Parathyroid adenoma (tissue), 2 donors: ENCODE data around the gene NUP188.
"Not testable (repeated sequence)": the region's sequence is repeated elsewhere in the genome, so short reads cannot be mapped to it uniquely, and the experiment has no call there.

Experiments
- H2AFZ ChIP-seq: fragments of 300-600 bp; sonication (generic); one replicate; pipeline ENCODE4 v1.7.0; 2017; ENCODE audit warnings: antibody characterized with exemption, mild to moderate bottlenecking
- H3K27ac ChIP-seq: fragments of 300-600 bp; sonication (generic); one replicate; pipeline ENCODE4 v1.7.0; 2017
- H3K27me3 ChIP-seq: fragments of 300-600 bp; sonication (generic); one replicate; pipeline ENCODE4 v1.7.0; 2017; ENCODE audit warnings: low read length; ENCODE audit not compliant: control insufficient read depth, insufficient read depth
- H3K36me3 ChIP-seq: fragments of 300-600 bp; sonication (generic); one replicate; pipeline ENCODE4 v1.7.0; 2017; ENCODE audit warnings: low read length; ENCODE audit not compliant: control insufficient read depth, insufficient read depth
- H3K4me1 ChIP-seq: fragments of 300-600 bp; sonication (generic); one replicate; pipeline ENCODE4 v1.7.0; 2017; ENCODE audit warnings: control low read depth
- H3K4me2 ChIP-seq: fragments of 300-600 bp; sonication (generic); one replicate; pipeline ENCODE4 v1.7.0; 2017; ENCODE audit warnings: low read length
- H3K4me3 ChIP-seq: fragments of 300-600 bp; sonication (generic); one replicate; pipeline ENCODE4 v1.7.0; 2017; ENCODE audit warnings: low read depth, low read length
- H3K79me2 ChIP-seq: fragments of 300-600 bp; sonication (generic); one replicate; pipeline ENCODE4 v1.7.0; 2017; ENCODE audit warnings: control low read depth
- H3K9ac ChIP-seq: fragments of 300-600 bp; sonication (generic); one replicate; pipeline ENCODE4 v1.7.0; 2017; ENCODE audit warnings: mild to moderate bottlenecking
- H3K9me3 ChIP-seq: fragments of 300-600 bp; sonication (generic); one replicate; pipeline ENCODE4 v1.7.0; 2017; ENCODE audit warnings: low read length; ENCODE audit not compliant: control insufficient read depth
- TF ChIP-seq, protein P1 (sequence below): fragments of 300-600 bp; sonication (generic); IDR thresholded peaks from one replicate; pipeline ENCODE4 v1.7.0; 2017; ENCODE audit warnings: antibody characterized with exemption, mild to moderate bottlenecking
- donor health status: primary hyperparathyroidism.

NUP188 gene

DNA sequence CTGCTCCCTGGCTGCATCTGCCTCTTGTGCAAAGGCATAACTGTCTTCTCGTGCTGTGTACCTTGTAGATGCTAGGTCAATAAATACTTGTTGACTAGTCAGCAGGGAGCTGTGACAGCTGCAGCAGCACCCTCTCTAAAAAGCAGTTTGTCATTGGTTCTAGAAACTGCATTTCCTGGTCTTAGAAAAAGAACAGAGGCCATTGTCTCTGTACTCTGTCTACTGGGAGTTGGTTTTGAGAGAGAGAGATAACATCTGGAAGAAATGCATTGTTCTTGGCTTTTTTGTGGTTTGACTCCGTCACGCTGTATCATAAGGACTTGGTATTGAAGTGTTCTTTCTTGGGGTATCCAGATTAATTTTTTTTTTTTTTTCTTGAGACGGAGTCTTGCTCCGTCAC is 48.3 kb downstream of the NUP188 start:
- Histone ChIP-seq H3K27ac (no peak overlapping the region), H3K9me3 (no peaks in the 10 kb centered on the region), H3K9ac (no peak overlapping the region), H3K79me2 (no peaks in the 10 kb centered on the region), H3K27me3 (no peaks in the 10 kb centered on the region), H3K4me2 (no peak overlapping the region), H3K36me3 (no peaks in the 10 kb centered on the region), H3K4me3 (no peak overlapping the region), H3K4me1 (no peaks in the 10 kb centered on the region), H2AFZ (no peak overlapping the region)
- TF ChIP-seq, protein P1, sequence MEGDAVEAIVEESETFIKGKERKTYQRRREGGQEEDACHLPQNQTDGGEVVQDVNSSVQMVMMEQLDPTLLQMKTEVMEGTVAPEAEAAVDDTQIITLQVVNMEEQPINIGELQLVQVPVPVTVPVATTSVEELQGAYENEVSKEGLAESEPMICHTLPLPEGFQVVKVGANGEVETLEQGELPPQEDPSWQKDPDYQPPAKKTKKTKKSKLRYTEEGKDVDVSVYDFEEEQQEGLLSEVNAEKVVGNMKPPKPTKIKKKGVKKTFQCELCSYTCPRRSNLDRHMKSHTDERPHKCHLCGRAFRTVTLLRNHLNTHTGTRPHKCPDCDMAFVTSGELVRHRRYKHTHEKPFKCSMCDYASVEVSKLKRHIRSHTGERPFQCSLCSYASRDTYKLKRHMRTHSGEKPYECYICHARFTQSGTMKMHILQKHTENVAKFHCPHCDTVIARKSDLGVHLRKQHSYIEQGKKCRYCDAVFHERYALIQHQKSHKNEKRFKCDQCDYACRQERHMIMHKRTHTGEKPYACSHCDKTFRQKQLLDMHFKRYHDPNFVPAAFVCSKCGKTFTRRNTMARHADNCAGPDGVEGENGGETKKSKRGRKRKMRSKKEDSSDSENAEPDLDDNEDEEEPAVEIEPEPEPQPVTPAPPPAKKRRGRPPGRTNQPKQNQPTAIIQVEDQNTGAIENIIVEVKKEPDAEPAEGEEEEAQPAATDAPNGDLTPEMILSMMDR = no peak

DNA sequence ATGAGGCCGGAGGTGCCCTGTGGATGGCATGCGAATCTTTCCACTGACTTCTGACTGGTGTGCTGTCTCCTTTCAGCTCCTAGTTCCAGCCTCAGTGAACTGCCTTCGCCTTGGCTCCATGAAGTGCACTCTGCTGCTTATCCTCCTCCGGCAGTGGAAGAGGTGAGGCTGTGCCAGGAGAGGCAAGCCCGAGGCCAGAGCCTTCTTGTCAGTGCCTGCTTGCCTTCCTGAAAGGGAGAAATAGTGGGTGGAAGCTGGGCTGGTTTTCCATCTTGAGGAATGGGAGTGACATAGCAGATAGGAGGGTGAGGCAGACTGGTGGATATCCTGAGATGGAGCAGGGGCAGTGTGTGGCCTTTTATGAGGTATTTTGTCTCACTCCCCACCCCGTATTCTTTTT is 51.0 kb downstream of the NUP188 start:
- TF ChIP-seq, protein P1 = no peak
- Histone ChIP-seq H3K79me2 (no peaks in the 10 kb centered on the region), H3K27me3 (no peaks in the 10 kb centered on the region), H3K4me2 (no peak overlapping the region), H3K36me3 (no peaks in the 10 kb centered on the region), H2AFZ (no peak overlapping the region), H3K27ac (no peak overlapping the region), H3K9ac (no peak overlapping the region), H3K4me3 (no peak overlapping the region), H3K9me3 (no peaks in the 10 kb centered on the region), H3K4me1 (no peaks in the 10 kb centered on the region)

DNA sequence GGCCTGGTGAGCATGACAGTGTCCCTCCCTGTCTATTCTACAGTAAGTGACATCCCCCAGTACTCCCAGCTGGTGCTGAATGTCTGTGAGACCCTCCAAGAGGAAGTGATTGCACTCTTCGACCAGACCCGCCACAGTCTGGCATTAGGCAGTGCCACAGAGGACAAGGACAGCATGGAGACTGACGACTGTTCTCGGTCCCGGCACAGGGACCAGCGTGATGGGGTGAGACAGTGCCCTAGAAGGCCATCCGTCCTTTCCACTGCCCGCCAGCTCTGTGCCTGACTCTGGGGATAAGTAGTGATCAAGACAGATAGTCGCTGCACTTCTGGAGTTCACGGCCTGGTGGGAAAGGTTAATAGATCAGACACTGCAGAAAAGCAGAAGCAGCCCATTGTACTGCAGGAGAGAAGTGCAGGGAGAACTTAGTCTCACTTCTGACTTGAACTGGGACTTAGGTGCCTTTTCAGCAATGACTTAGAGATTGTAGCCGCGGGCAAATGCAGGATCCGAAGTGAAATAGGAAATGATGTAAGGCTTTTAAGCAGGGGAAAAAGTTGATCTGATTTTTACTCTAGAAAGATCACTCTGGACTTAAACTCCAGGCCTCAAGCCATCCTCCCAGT is 52.2 kb downstream of the NUP188 start:
- H3K79me2 ChIP-seq = no peaks in the 10 kb centered on the region
- no peaks in the 10 kb centered on the region for H3K9me3 ChIP-seq
- no peak overlapping the region for H3K27ac ChIP-seq
- H3K27me3 ChIP-seq = no peaks in the 10 kb centered on the region
- H3K9ac ChIP-seq = no peak overlapping the region
- TF ChIP-seq, protein P1 = no peak
- H3K4me3 ChIP-seq = no peak overlapping the region
- no peak overlapping the region for H2AFZ ChIP-seq
- H3K36me3 ChIP-seq = no peaks in the 10 kb centered on the region
- no peak overlapping the region for H3K4me2 ChIP-seq
- no peaks in the 10 kb centered on the region for H3K4me1 ChIP-seq

DNA sequence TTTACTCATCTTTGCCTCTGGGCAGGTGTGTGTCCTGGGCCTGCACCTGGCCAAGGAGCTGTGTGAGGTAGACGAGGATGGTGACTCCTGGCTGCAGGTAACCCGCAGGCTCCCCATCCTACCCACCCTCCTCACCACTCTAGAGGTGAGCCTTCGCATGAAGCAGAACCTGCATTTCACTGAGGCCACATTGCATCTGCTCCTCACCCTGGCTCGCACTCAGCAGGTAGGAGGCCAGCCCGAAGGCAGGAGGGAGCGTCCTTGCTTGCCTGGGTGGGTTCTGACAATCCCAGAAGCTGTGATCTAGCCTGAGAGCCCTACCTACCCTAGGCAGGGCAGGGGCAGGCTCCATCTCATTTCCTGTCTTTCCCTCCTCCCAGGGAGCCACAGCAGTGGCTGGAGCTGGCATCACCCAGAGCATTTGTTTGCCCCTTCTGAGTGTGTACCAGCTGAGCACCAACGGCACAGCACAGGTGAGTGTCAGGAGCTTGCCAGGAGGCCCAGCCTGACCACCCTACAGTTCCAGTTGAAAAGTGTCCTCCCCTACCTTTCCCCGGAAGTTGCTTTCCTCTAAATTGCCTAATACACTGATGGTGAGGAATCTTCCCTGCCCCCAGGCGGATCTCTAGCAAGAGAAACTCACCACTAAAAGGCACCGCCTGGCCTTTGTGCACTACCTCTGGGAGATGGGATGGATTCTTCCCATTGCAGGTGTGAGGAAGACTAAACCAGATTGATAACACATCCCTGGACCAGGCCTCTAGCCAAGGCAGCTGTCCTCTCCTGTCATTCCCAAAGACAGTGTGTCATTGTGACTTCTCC is 54.2 kb downstream of the NUP188 start:
- TF ChIP-seq, protein P1 = no peak
- no peak overlapping the region for H3K9ac ChIP-seq
- H3K4me1 ChIP-seq = no peaks in the 10 kb centered on the region
- H3K27me3 ChIP-seq = no peaks in the 10 kb centered on the region
- no peaks in the 10 kb centered on the region for H3K79me2 ChIP-seq
- H3K4me2 ChIP-seq = no peak overlapping the region
- H2AFZ ChIP-seq = no peak overlapping the region
- no peaks in the 10 kb centered on the region for H3K36me3 ChIP-seq
- no peak overlapping the region for H3K27ac ChIP-seq
- no peaks in the 10 kb centered on the region for H3K9me3 ChIP-seq
- no peak overlapping the region for H3K4me3 ChIP-seq

DNA sequence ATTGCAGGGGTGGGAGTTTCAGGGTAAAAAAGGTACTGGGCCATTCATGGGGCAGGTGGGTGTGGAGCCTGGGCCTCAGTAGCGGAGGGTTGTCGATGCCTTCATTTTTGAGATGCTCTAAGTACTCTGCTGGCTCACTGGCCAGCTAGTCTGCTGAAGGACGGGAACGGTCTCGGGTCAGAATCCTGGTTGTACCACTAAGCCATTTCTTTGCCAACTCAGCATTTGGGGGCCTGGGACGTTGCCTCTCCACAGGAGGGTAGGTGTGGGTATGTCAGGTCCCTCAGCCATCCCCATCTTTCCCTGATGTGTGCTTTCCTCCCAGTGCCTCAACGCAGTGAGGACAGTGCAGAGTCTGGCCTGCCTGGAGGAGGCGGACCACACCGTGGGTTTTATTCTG is 55.5 kb downstream of the NUP188 start:
- Histone ChIP-seq H2AFZ (no peak overlapping the region), H3K79me2 (no peaks in the 10 kb centered on the region), H3K36me3 (no peaks in the 10 kb centered on the region), H3K4me3 (no peak overlapping the region), H3K9me3 (no peaks in the 10 kb centered on the region), H3K4me2 (no peak overlapping the region), H3K4me1 (no peaks in the 10 kb centered on the region), H3K9ac (no peak overlapping the region), H3K27me3 (no peaks in the 10 kb centered on the region), H3K27ac (no peak overlapping the region)
- TF ChIP-seq, protein P1 = no peak

DNA sequence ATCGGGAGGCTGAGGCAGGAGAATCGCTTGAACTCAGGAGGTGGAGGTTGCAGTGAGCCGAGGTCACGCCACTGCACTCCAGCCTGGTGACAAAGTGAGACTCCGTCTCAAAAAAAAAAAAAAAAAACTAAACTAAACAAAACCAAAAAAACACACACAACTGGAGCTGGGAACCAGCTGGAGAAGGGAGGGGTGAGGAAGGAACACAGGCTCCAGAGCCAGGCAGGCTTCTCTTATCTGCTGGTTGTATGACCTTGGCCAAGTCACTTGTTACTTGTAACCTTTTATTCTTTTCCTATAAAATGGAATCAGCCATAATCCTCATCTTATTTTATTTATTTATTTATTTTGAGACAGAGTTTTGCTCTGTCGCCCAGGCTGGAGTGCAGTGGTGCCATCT is 56.7 kb downstream of the NUP188 start:
- H3K9ac ChIP-seq, H3K27ac ChIP-seq, H3K4me1 ChIP-seq, H2AFZ ChIP-seq, H3K9me3 ChIP-seq, H3K36me3 ChIP-seq, H3K27me3 ChIP-seq, H3K4me2 ChIP-seq, H3K4me3 ChIP-seq, H3K79me2 ChIP-seq: not testable (repeated sequence)
